IMR-90 (cell line): ENCODE data around the gene NEURL1B. TPM values are rescaled to one million over a fixed set of nuclear protein-coding genes. Genes with fewer than 3 reads are reported as not detected.

Experiments
- ATAC-seq: fragments of 200-7000 bp; cut with Tn5 transposase; 2 replicates; pipeline ENCODE4 v1.9.1; 2020; ENCODE audit warnings: low read depth, mild to moderate bottlenecking, moderate library complexity
- BruUV-seq: library from RNA; stranded (reverse); fragments of 400-500 nt; replicated peaks from 2 replicates; lab custom pipeline; 2021; lab: Mats Ljungman, UMichigan
- CTCF ChIA-PET: fragments of 300-600 bp; formaldehyde crosslinking; extraction: SDS; loops from one replicate; lab custom pipeline; 2021; ENCODE audit warnings: antibody characterized with exemption; lab: Yijun Ruan, JAX
- POLR2A ChIA-PET: fragments of 300-600 bp; sonication (Branson Sonifier 250); formaldehyde crosslinking; loops from one replicate; lab custom pipeline; 2022; ENCODE audit warnings: antibody characterized with exemption; ENCODE audit not compliant: unreplicated experiment; lab: Charles Lee
- DNase-seq: peaks from one replicate; pipeline ENCODE4 v3.0.0; 2013
- H2AFZ ChIP-seq: replicated peaks from 2 replicates; pipeline ENCODE3; 2013; ENCODE audit warnings: low read length, mild to moderate bottlenecking; ENCODE audit not compliant: poor library complexity
- H2AK5ac ChIP-seq: 2 replicates; pipeline ENCODE4 v1.6.1; 2013; ENCODE audit warnings: low read depth, low read length, inconsistent platforms
- H2AK9ac ChIP-seq: replicated peaks from 2 replicates; pipeline ENCODE3; 2013; ENCODE audit warnings: mild to moderate bottlenecking, low read depth, low read length, moderate library complexity; ENCODE audit not compliant: poor library complexity
- H2BK120ac ChIP-seq: 2 replicates; pipeline ENCODE4 v1.6.1; 2013; ENCODE audit warnings: low read depth, low read length, inconsistent platforms
- H2BK15ac ChIP-seq: 3 replicates; pipeline ENCODE4 v1.6.1; 2013; ENCODE audit warnings: low read depth, low read length, inconsistent platforms
- H2BK20ac ChIP-seq: 2 replicates; pipeline ENCODE4 v1.6.1; 2013; ENCODE audit warnings: low read depth, mild to moderate bottlenecking, inconsistent platforms, low read length, moderate library complexity
- H2BK5ac ChIP-seq: 2 replicates; pipeline ENCODE4 v1.6.1; 2013; ENCODE audit warnings: mild to moderate bottlenecking, low read depth, low read length, inconsistent platforms; ENCODE audit not compliant: poor library complexity, severe bottlenecking
- H3K14ac ChIP-seq: replicated peaks from 2 replicates; pipeline ENCODE4 v1.6.1; 2013; ENCODE audit warnings: low read depth, low read length, inconsistent platforms
- H3K18ac ChIP-seq: 2 replicates; pipeline ENCODE4 v1.6.1; 2013; ENCODE audit warnings: low read depth, low read length, control low read depth
- H3K23ac ChIP-seq: 2 replicates; pipeline ENCODE4 v1.6.1; 2013; ENCODE audit warnings: low read depth, low read length, inconsistent platforms
- H3K27ac ChIP-seq: 2 replicates; pipeline ENCODE4 v1.5.1; 2013; ENCODE audit warnings: mild to moderate bottlenecking, control low read depth, low read length; ENCODE audit not compliant: insufficient read depth
- H3K27me3 ChIP-seq: 2 replicates; pipeline ENCODE4 v1.6.1; 2013; ENCODE audit warnings: low read length; ENCODE audit not compliant: control insufficient read depth, insufficient read depth
- H3K36me3 ChIP-seq: 2 replicates; pipeline ENCODE4 v1.6.1; 2013; ENCODE audit warnings: low read length, mixed read lengths; ENCODE audit not compliant: control insufficient read depth, insufficient read depth
- H3K4ac ChIP-seq: 2 replicates; pipeline ENCODE4 v1.6.1; 2013; ENCODE audit warnings: low read depth, low read length, inconsistent platforms
- H3K4me1 ChIP-seq: 2 replicates; pipeline ENCODE4 v1.6.1; 2013; ENCODE audit warnings: low read length, mixed read lengths; ENCODE audit not compliant: control insufficient read depth, insufficient read depth
- H3K4me2 ChIP-seq: 2 replicates; pipeline ENCODE4 v1.6.1; 2013; ENCODE audit warnings: low read depth, mild to moderate bottlenecking, control low read depth, low read length, moderate library complexity
- H3K4me3 ChIP-seq: 2 replicates; pipeline ENCODE4 v1.5.1; 2013; ENCODE audit warnings: low read depth, mild to moderate bottlenecking, control low read depth, low read length, moderate library complexity; ENCODE audit not compliant: insufficient read depth
- H3K56ac ChIP-seq: 2 replicates; pipeline ENCODE4 v1.6.1; 2013; ENCODE audit warnings: low read length, inconsistent platforms; ENCODE audit not compliant: insufficient read depth; ENCODE audit errors: extremely low read depth
- H3K79me1 ChIP-seq, 2 experiments: 2 replicates each; pipeline ENCODE4 v1.6.1; 2013; ENCODE audit warnings: low read length in 2 of 2, inconsistent platforms in 1 of 2, low read depth in 1 of 2
- H3K9ac ChIP-seq: 2 replicates; pipeline ENCODE4 v1.6.1; 2013; ENCODE audit warnings: low read depth, low read length, control low read depth
- H3K9me1 ChIP-seq: 2 replicates; pipeline ENCODE4 v1.6.1; 2013; ENCODE audit warnings: low read length, inconsistent platforms; ENCODE audit not compliant: insufficient read depth
- H3K9me3 ChIP-seq: 2 replicates; pipeline ENCODE4 v1.6.1; 2013; ENCODE audit warnings: low read length; ENCODE audit not compliant: control insufficient read depth, insufficient read depth
- H4K20me1 ChIP-seq: 2 replicates; pipeline ENCODE4 v1.6.1; 2013; ENCODE audit warnings: low read length, inconsistent platforms; ENCODE audit not compliant: insufficient read depth
- H4K5ac ChIP-seq: 2 replicates; pipeline ENCODE4 v1.6.1; 2013; ENCODE audit warnings: mild to moderate bottlenecking, low read depth, low read length, control low read depth
- H4K8ac ChIP-seq, 2 experiments: 2 replicates each; pipeline ENCODE4 v1.6.1; 2013; ENCODE audit warnings: low read depth in 2 of 2, low read length in 2 of 2, control low read depth in 1 of 2, inconsistent platforms in 1 of 2
- H4K91ac ChIP-seq: 2 replicates; pipeline ENCODE4 v1.6.1; 2013; ENCODE audit warnings: low read depth, low read length, inconsistent platforms; ENCODE audit not compliant: insufficient read depth
- BHLHE40 ChIP-seq: fragments of 150-350 bp; IDR thresholded peaks from 2 replicates; pipeline ENCODE4 v1.6.1; 2016; ENCODE audit warnings: mild to moderate bottlenecking, low read depth, low read length
- CEBPB ChIP-seq: IDR thresholded peaks from 2 replicates; pipeline ENCODE4 v1.6.1; 2012; ENCODE audit warnings: low read depth, low read length, improper control_type of control experiment
- CHD1 ChIP-seq: IDR thresholded peaks from 2 replicates; pipeline ENCODE4 v1.6.1; 2012; ENCODE audit warnings: low read depth, low read length, improper control_type of control experiment
- CTCF ChIP-seq: conservative IDR thresholded peaks from 2 replicates; pipeline ENCODE4 v1.5.1; 2012; ENCODE audit warnings: mild to moderate bottlenecking, low read depth, low read length, improper control_type of control experiment
- ELK1 ChIP-seq: fragments of 150-350 bp; IDR thresholded peaks from 2 replicates; pipeline ENCODE4 v1.6.1; 2016; ENCODE audit warnings: low read depth, mild to moderate bottlenecking, low read length, moderate library complexity, borderline replicate concordance
- FOS ChIP-seq: fragments of 150-350 bp; IDR thresholded peaks from 2 replicates; pipeline ENCODE4 v1.6.1; 2016; ENCODE audit warnings: low read depth, low read length
- MAFK ChIP-seq: IDR thresholded peaks from 2 replicates; pipeline ENCODE4 v1.6.1; 2012; ENCODE audit warnings: low read depth, low read length, improper control_type of control experiment
- MAZ ChIP-seq: IDR thresholded peaks from 2 replicates; pipeline ENCODE4 v1.6.1; 2012; ENCODE audit warnings: low read depth, mild to moderate bottlenecking, low read length, improper control_type of control experiment, moderate library complexity, borderline replicate concordance
- MXI1 ChIP-seq: IDR thresholded peaks from 2 replicates; pipeline ENCODE4 v1.6.1; 2012; ENCODE audit warnings: low read depth, mild to moderate bottlenecking, low read length, moderate library complexity, borderline replicate concordance
- NFE2L2 ChIP-seq: fragments of 150-350 bp; IDR thresholded peaks from 2 replicates; pipeline ENCODE4 v1.6.1; 2016; ENCODE audit warnings: low read depth, mild to moderate bottlenecking, low read length
- POLR2A ChIP-seq: IDR thresholded peaks from 2 replicates; pipeline ENCODE4 v1.6.1; 2012; ENCODE audit warnings: mild to moderate bottlenecking, low read depth, low read length
- RAD21 ChIP-seq: IDR thresholded peaks from 2 replicates; pipeline ENCODE4 v1.6.1; 2012; ENCODE audit warnings: low read length, improper control_type of control experiment
- RCOR1 ChIP-seq: IDR thresholded peaks from 2 replicates; pipeline ENCODE4 v1.6.1; 2012; ENCODE audit warnings: mild to moderate bottlenecking, low read length, improper control_type of control experiment; ENCODE audit not compliant: insufficient replicate concordance
- RFX5 ChIP-seq: IDR thresholded peaks from 2 replicates; pipeline ENCODE4 v1.8.0; 2012; ENCODE audit warnings: low read depth, mild to moderate bottlenecking, low read length, moderate library complexity
- SMC3 ChIP-seq: fragments of 150-350 bp; IDR thresholded peaks from 2 replicates; pipeline ENCODE4 v1.6.1; 2016; ENCODE audit warnings: low read depth, mild to moderate bottlenecking, antibody characterized with exemption, low read length, moderate library complexity
- USF2 ChIP-seq: fragments of 150-350 bp; IDR thresholded peaks from 2 replicates; pipeline ENCODE4 v1.6.1; 2017; ENCODE audit warnings: mild to moderate bottlenecking, antibody characterized with exemption, low read length, low read depth
- WGBS, 2 experiments: methylation state at CpG; one replicate each; pipeline versions ENCODE4 v1.1.5 to v1.1.7; 2013; ENCODE audit warnings: missing lambda C conversion rate in 2 of 2; ENCODE audit not compliant: insufficient read length in 1 of 2; ENCODE audit errors: extremely low coverage in 2 of 2; 5-methylcytosine and 5-hydroxymethylcytosine counted together
- dilution Hi-C: fragments of 300-500 bp; cut with HindIII; formaldehyde crosslinking; loops from one replicate; pipeline ENCODE4 v1.14.3; 2018; ENCODE audit warnings: low sequenced_read_pairs; ENCODE audit not compliant: unreplicated experiment
- in situ Hi-C: fragments of 300-500 bp; cut with MboI; formaldehyde crosslinking; loops from 3 replicates; pipeline ENCODE4 v1.14.3; 2019; ENCODE audit warnings: low sequenced_read_pairs, inconsistent platforms, mixed read lengths
- intact Hi-C: fragments of 100-400 bp; cut with micrococcal nuclease; formaldehyde crosslinking; loops from 2 replicates; pipeline ENCODE4 v1.10.0; 2022
- polyA plus RNA-seq, 3 experiments: library from polyadenylated mRNA; depleted of rRNA; stranded (reverse); fragments of >200 nt; gene quantifications; 2 replicates each; pipeline ENCODE4 v1.2.3, GENCODE V29; 2012; ENCODE audit warnings: low replicate concordance in 1 of 3
- total RNA-seq: library from RNA; depleted of rRNA; stranded (reverse); fragments of >200 nt; gene quantifications from 2 replicates; pipeline ENCODE4 v1.2.3, GENCODE V29; 2012

Gene NEURL1B
- total and polyA plus RNA-seq, 2 of the 4 experiments (the other 2 are of a cell fraction), result 1.8 to 2.8 TPM

- CTCF ChIA-PET, result no interaction called here
- H3K9me1 ChIP-seq, result peaks cover 3% of the 10 kb centered on the region; the same call in 1 of the 2 replicates
- no peak overlapping the region; the same call in 1 of the 2 replicates for H3K23ac ChIP-seq
- no CpG with 5 or more reads among the region's 2 CpGs for WGBS, 2 experiments
- in situ Hi-C loops (no loop called here), intact Hi-C loops (no loop called here), dilution Hi-C loops (no loop called here)
- H4K20me1 ChIP-seq, result no peaks in the 10 kb centered on the region
- peak overlapping the region; percentile 12; the same call in 1 of the 2 replicates for H3K18ac ChIP-seq
- H3K14ac ChIP-seq, result peak overlapping the region; percentile 37; the same call in 1 of the 2 replicates
- H3K27me3 ChIP-seq, result no peaks in the 10 kb centered on the region
- no peaks in the 10 kb centered on the region for H3K79me1 ChIP-seq
- no TSS peak for BruUV-seq
- H2BK120ac ChIP-seq, result peak overlapping the region; percentile 40; the same call in 1 of the 2 replicates
- peak overlapping the region; percentile 69 for H2AFZ ChIP-seq
- peak overlapping the region; percentile 28; the same call in 1 of the 2 replicates for H3K27ac ChIP-seq
- H2BK5ac ChIP-seq, result no peak overlapping the region
- no peak for TF ChIP-seq CTCF
- no peak for TF ChIP-seq MXI1
- TF ChIP-seq FOS, result no peak
- TF ChIP-seq RAD21, result no peak
- TF ChIP-seq USF2, result no peak
- TF ChIP-seq RFX5, result no peak
- TF ChIP-seq CEBPB, result no peak
- no peak for TF ChIP-seq SMC3
- TF ChIP-seq NFE2L2, result no peak
- TF ChIP-seq BHLHE40, result no peak
- no peak for TF ChIP-seq CHD1
- no peak for TF ChIP-seq ELK1
- TF ChIP-seq POLR2A, result no peak
- no peak for TF ChIP-seq MAFK
- no peak for TF ChIP-seq MAZ
- TF ChIP-seq RCOR1, result no peak
- no peak overlapping the region for H3K56ac ChIP-seq
- H2BK20ac ChIP-seq, result no peak overlapping the region
- peaks cover 7% of the 10 kb centered on the region; the same call in 1 of the 2 replicates for H3K4me1 ChIP-seq
- peak overlapping the region; percentile 7; the same call in 1 of the 2 replicates for H4K5ac ChIP-seq
- H4K8ac ChIP-seq, result peak overlapping the region in 1 of 2 experiments; percentile 65; a peak in 2 of 4 replicates
- peak; percentile 6; the same call in 1 of the 2 replicates for ATAC-seq
- peak overlapping the region; percentile 36 for H3K4ac ChIP-seq
- H3K36me3 ChIP-seq, result no peaks in the 10 kb centered on the region; the same call in 1 of the 2 replicates
- DNase-seq, result peak; percentile 35
- H3K4me3 ChIP-seq, result no peak overlapping the region
- no peak overlapping the region for H3K4me2 ChIP-seq
- H4K91ac ChIP-seq, result no peak overlapping the region
- 0 out of 2 replicates have a peak overlapping the region, but pooled peaks have one; percentile 12 for H2AK5ac ChIP-seq
- H3K9ac ChIP-seq, result no peak overlapping the region
- POLR2A ChIA-PET, result no interaction called here
- H2BK15ac ChIP-seq, result no peak overlapping the region
- no peak overlapping the region for H2AK9ac ChIP-seq
- H3K9me3 ChIP-seq, result no peaks in the 10 kb centered on the region
Observed at GRCh38 chr5:172692981-172693380, 51.9 kb downstream of the NEURL1B start.
